ENCODE measurements around the gene SRSF8. TPM values are rescaled to one million over a fixed set of nuclear protein-coding genes. Genes with fewer than 3 reads are reported as not detected.

SRSF8 gene
- total and polyA plus RNA-seq, 9 of the 15 experiments (the other 6 are each of a cell fraction or from before 2014, with no cell fraction given) = 18.0 to 53.4 (median 27.9) TPM

DNA sequence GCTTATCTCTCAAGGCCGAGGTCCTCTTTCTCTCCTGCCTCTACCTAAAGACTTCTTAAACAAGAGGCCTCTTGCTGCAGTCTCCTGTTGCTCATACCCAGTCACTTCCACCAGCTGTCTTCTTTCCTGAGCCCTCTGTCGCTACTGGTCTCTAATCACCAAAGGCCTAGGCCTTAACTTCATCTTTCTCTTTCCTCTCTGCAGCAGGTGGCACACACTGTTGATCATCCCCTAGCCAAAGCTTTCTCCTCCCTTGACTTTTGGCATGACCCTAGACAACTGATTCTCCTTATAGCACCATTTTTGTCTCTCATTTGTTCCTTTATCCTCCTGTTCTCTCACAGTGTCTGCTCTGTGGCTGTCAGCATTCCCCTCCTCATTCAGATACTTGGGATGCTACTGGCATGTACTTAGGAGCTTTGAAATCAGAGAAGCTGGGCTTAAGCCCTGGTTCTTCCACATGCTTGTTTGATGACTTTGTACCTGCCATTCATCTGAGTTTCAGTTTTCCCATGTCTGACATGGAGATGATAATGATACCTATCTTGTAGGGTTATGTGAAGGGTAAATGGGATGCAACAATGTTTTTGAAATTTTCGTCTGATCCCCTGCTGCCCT is 45.3 kb downstream of the SRSF8 start:
- Histone ChIP-seq H4K20me1 (replicated peaks; ENCODE audit: control insufficient read depth, insufficient read depth, low read length) (0 out of 2 replicates have a peak, but pooled peaks cover 5% of the 10 kb centered on the region), H3K9me1 (ENCODE audit: control insufficient read depth, insufficient read depth, low read length) (no peaks in the 10 kb centered on the region), H3K9ac (ENCODE audit: insufficient read depth in 1 of 2, low read depth in 2 of 2, low read length in 2 of 2) (no peak overlapping the region), H3K27me3 (ENCODE audit: control insufficient read depth in 2 of 2, insufficient read depth in 2 of 2, low read length in 2 of 2) (no peaks in the 10 kb centered on the region), H3K4me1 (replicated peaks in 1 of 2; ENCODE audit: control insufficient read depth in 2 of 2, insufficient read depth in 2 of 2, low read length in 2 of 2) (peaks cover 20 to 42% of the 10 kb centered on the region in 2 experiments), H3K36me3 (ENCODE audit: control insufficient read depth, insufficient read depth, low read length) (peaks cover 3% of the 10 kb centered on the region; the same call in 2 of the 3 replicates), H3K27ac (ENCODE audit: extremely low read depth, low read depth, low read length) (no peak overlapping the region), H3K9me3 (replicated peaks; ENCODE audit: control insufficient read depth, insufficient read depth, low read depth, low read length) (no peaks in the 10 kb centered on the region; the same call in 1 of the 2 replicates), H3K4me3 (no peak overlapping the region), H3K4me2 (ENCODE audit: insufficient read depth, low read length) (peak overlapping the region; percentile 16; the same call in 1 of the 2 replicates), H2AFZ (ENCODE audit: low read depth, low read length) (no peak overlapping the region), H3K79me2 (ENCODE audit: control insufficient read depth, insufficient read depth, low read length) (peaks cover 3% of the 10 kb centered on the region; the same call in 1 of the 3 replicates)
- in situ Hi-C loops (cut with MboI) (no loop called here), intact Hi-C loops (cut with micrococcal nuclease) (no loop called here)
- FAIRE-seq = no peak
- ChIA-PET CTCF (ENCODE audit: low intra/inter-chr PET ratio) (no interaction called here), POLR2A (interaction anchor here (0.9 to 1.1 kb wide), 2 partner anchors 11 to 45 kb away, joined by 3 to 4 read pairs; no protein-coding TSS in a partner anchor)
- TF ChIP-seq SAFB2 (IDR thresholded peaks at IDR 0.05; ENCODE audit: borderline replicate concordance, low read depth, low read length, severe bottlenecking) (no peak), CTBP1 (IDR thresholded peaks at IDR 0.05; ENCODE audit: borderline replicate concordance) (peak; percentile 37; the same call in 1 of the 2 replicates)
- BruUV-seq (replicated peaks) = no TSS peak
- ATAC-seq = no peak
- 35% methylated on average over 3 of the region's 3 CpGs for WGBS (ENCODE audit: insufficient coverage, low coverage, missing lambda C conversion rate)
- no peak for DNase-seq (ENCODE audit: extremely low read depth in 1 of 4, low spot score in 3 of 4)

DNA sequence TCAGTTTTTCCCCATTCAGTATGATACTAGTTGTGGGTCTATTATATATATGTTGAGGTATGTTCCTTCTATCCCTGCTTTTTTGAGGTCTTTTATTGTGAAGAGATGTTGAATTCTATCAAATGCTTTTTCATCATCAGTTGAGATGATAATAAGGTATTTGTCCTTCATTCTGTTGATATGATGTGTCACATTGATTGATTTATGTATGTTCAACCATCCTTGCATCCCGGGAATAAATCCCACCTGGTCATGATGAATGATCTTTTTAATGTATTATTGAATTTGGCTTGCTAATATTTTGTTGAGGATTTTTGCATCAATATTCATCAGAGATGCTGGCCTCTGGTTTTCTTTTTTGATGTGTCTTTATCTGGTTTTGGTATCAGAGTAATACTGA is 48.9 kb downstream of the SRSF8 start:
- DNase-seq (ENCODE audit: extremely low read depth in 1 of 4, low spot score in 3 of 4) (no peak), ATAC-seq (no peak), FAIRE-seq (no peak)
- Histone ChIP-seq H3K36me3 (ENCODE audit: control insufficient read depth, insufficient read depth, low read length) (no peaks in the 10 kb centered on the region), H3K79me2 (ENCODE audit: control insufficient read depth, insufficient read depth, low read length) (peaks cover 3% of the 10 kb centered on the region; the same call in 2 of the 3 replicates), H3K27ac (ENCODE audit: extremely low read depth, low read depth, low read length) (no peak overlapping the region), H3K4me1 (replicated peaks in 1 of 2; ENCODE audit: control insufficient read depth in 2 of 2, insufficient read depth in 2 of 2, low read length in 2 of 2) (peaks cover 0 to 12% of the 10 kb centered on the region in 2 experiments; a peak in 2 of 5 replicates), H3K4me3 (no peak overlapping the region), H3K4me2 (ENCODE audit: insufficient read depth, low read length) (no peak overlapping the region), H3K9me3 (replicated peaks; ENCODE audit: control insufficient read depth, insufficient read depth, low read depth, low read length) (no peaks in the 10 kb centered on the region; the same call in none of the 2 replicates), H3K9ac (ENCODE audit: insufficient read depth in 1 of 2, low read depth in 2 of 2, low read length in 2 of 2) (no peak overlapping the region), H2AFZ (ENCODE audit: low read depth, low read length) (no peak overlapping the region), H3K9me1 (ENCODE audit: control insufficient read depth, insufficient read depth, low read length) (no peaks in the 10 kb centered on the region), H3K27me3 (ENCODE audit: control insufficient read depth in 2 of 2, insufficient read depth in 2 of 2, low read length in 2 of 2) (no peaks in the 10 kb centered on the region), H4K20me1 (replicated peaks; ENCODE audit: control insufficient read depth, insufficient read depth, low read length) (no peaks in the 10 kb centered on the region)
- CTCF ChIA-PET (ENCODE audit: low intra/inter-chr PET ratio) = no interaction called here
- no peak for TF ChIP-seq SMARCA4 (IDR thresholded peaks at IDR 0.05)
- TF ChIP-seq MEIS2 (IDR thresholded peaks at IDR 0.05; ENCODE audit: partially characterized antibody) = peak; percentile 73
- peak; percentile 88 for TF ChIP-seq ZNF324 (CRISPR knock-in tag; IDR thresholded peaks at IDR 0.05)
- TF ChIP-seq, protein P1, sequence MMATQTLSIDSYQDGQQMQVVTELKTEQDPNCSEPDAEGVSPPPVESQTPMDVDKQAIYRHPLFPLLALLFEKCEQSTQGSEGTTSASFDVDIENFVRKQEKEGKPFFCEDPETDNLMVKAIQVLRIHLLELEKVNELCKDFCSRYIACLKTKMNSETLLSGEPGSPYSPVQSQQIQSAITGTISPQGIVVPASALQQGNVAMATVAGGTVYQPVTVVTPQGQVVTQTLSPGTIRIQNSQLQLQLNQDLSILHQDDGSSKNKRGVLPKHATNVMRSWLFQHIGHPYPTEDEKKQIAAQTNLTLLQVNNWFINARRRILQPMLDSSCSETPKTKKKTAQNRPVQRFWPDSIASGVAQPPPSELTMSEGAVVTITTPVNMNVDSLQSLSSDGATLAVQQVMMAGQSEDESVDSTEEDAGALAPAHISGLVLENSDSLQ (IDR thresholded peaks at IDR 0.05) = peak; percentile 59
- TF ChIP-seq, protein P2, sequence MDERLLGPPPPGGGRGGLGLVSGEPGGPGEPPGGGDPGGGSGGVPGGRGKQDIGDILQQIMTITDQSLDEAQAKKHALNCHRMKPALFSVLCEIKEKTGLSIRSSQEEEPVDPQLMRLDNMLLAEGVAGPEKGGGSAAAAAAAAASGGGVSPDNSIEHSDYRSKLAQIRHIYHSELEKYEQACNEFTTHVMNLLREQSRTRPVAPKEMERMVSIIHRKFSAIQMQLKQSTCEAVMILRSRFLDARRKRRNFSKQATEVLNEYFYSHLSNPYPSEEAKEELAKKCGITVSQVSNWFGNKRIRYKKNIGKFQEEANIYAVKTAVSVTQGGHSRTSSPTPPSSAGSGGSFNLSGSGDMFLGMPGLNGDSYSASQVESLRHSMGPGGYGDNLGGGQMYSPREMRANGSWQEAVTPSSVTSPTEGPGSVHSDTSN (CRISPR knock-in tag; IDR thresholded peaks at IDR 0.05; ENCODE audit: low read depth) = no peak
- TF ChIP-seq, protein P2 (tag; conservative IDR thresholded peaks at IDR 0.05; ENCODE audit: low read depth) = peak; percentile 68
- 13% methylated on average over 1 of the region's 1 CpG for WGBS (ENCODE audit: insufficient coverage, low coverage, missing lambda C conversion rate)
- in situ Hi-C loops (cut with MboI) (no loop called here), intact Hi-C loops (cut with micrococcal nuclease) (no loop called here)
- POLR2A ChIA-PET = no interaction called here
- no TSS peak for BruUV-seq (replicated peaks)
